OCI-LY3 (cell line): ENCODE data around the gene LZTS2.

ENCODE experiments used
- EZH2phosphoT487 ChIP-seq: fragments of 200-600 bp; shearing (Covaris generic); IDR thresholded peaks from 2 replicates; pipeline ENCODE4 v1.6.1; 2018; ENCODE audit warnings: antibody characterized with exemption, mixed run types, low read depth
- TF ChIP-seq, protein P1 (sequence below): fragments of 200-600, 300-600 bp; sonication (generic); IDR thresholded peaks from 2 replicates; pipeline ENCODE4 v1.5.1; 2014; ENCODE audit warnings: antibody characterized with exemption, low read length, low read depth

DNA sequence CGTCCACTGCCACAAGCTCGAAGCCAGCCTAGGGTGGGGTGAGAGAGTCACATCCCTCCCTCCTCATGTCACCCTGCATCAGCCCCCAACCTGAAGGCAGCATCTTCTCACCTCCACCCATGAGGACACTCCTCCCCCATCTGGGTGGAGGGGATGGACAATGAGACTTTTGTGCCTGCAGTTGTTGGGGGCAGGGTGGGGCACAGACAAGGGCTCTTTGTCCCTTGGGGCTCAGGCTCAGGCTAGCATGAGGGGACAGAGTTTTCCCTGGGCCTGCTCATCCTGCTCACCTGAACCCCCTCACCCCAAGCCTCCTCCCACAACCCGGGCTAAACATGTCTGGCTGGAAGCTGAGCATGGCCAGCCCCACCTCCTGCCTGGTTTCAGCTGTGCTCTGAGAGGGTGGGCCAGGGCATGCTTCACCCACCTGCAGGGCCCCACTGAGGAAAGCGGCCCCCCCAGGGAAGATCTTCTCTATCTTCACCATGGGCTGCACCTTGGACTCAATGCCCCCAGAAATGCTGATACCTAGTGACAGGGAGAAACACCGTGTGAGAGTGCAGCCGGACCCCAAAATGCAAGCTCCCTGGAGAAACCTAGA, 9.3 kb downstream of the LZTS2 start:
- no peak for TF ChIP-seq EZH2phosphoT487
- TF ChIP-seq, protein P1, sequence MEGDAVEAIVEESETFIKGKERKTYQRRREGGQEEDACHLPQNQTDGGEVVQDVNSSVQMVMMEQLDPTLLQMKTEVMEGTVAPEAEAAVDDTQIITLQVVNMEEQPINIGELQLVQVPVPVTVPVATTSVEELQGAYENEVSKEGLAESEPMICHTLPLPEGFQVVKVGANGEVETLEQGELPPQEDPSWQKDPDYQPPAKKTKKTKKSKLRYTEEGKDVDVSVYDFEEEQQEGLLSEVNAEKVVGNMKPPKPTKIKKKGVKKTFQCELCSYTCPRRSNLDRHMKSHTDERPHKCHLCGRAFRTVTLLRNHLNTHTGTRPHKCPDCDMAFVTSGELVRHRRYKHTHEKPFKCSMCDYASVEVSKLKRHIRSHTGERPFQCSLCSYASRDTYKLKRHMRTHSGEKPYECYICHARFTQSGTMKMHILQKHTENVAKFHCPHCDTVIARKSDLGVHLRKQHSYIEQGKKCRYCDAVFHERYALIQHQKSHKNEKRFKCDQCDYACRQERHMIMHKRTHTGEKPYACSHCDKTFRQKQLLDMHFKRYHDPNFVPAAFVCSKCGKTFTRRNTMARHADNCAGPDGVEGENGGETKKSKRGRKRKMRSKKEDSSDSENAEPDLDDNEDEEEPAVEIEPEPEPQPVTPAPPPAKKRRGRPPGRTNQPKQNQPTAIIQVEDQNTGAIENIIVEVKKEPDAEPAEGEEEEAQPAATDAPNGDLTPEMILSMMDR, result no peak
